ENCODE results near the gene CHAC1.
"Not testable (repeated sequence)": the region's sequence is repeated elsewhere in the genome, so short reads cannot be mapped to it uniquely, and the experiment has no call there.

Gene CHAC1

GRCh38 chr15:40936709-40937666 lies 16.3 kb upstream of the CHAC1 start:
- in situ Hi-C loops (cut with MboI; ENCODE audit: low sequenced_read_pairs), result no loop called here

DNA sequence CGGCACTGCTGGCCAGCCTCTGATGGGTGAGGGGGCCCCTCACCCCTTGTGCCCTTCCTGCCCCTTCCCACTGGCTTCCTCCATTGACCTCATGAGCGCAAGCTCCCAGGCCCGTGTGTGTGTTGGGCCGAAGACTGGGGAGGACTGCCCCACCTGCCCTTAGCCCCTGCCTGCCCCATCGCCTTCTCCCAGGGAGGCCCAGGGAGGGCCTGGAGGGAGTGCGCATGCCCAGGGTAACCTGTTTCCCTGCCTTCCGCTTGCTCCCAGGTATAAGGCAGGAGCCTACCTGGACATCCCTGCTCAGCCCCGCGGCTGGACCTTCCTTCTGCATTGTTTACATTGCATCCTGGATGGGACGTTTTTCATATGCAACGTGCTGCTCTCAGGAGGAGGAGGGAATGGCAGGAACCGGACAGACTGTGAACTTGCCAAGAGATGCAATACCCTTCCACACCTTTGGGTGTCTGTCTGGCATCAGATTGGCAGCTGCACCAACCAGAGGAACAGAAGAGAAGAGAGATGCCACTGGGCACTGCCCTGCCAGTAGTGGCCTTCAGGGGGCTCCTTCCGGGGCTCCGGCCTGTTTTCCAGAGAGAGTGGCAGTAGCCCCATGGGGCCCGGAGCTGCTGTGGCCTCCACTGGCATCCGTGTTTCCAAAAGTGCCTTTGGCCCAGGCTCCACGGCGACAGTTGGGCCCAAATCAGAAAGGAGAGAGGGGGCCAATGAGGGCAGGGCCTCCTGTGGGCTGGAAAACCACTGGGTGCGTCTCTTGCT lies 15.3 kb upstream of the CHAC1 start:
- in situ Hi-C loops (cut with MboI; ENCODE audit: low sequenced_read_pairs), result no loop called here

DNA sequence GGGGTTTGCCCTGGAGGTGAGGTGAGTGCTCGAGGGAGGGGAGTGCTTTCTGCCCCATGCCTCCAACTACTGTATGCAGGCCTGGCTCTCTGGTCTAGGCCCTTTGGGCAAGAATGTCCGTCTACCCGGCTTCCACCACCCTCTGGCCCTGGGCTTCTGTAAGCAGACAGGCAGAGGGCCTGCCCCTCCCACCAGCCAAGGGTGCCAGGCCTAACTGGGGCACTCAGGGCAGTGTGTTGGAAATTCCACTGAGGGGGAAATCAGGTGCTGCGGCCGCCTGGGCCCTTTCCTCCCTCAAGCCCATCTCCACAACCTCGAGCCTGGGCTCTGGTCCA lies 14.8 kb upstream of the CHAC1 start:
- in situ Hi-C loops (cut with MboI; ENCODE audit: low sequenced_read_pairs), result no loop called here

DNA sequence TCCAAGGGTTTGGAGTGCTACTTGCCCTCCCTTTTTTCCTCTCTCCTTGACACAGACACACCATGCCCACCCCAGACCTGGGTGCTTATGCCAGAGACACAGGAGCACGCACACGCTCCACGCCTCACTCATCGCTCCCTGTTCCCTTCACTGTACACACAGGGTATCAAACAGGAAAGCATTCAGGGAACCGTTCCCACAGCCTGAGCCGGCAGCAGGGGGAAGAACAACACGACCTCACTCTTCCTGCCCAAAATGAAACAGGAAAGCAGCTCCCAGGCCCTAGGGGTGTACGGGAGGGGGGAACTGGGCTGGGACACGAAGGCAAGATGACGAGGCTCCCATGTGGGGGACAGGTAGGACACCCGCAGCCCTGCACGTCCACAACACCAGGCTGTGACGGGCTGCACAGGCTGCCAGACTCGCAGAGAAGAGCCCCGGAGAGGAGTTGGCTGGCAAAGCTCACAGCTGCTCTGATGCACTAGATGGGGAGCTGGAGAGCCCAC lies 12.9 kb upstream of the CHAC1 start:
- in situ Hi-C loops (cut with MboI; ENCODE audit: low sequenced_read_pairs), result no loop called here

DNA sequence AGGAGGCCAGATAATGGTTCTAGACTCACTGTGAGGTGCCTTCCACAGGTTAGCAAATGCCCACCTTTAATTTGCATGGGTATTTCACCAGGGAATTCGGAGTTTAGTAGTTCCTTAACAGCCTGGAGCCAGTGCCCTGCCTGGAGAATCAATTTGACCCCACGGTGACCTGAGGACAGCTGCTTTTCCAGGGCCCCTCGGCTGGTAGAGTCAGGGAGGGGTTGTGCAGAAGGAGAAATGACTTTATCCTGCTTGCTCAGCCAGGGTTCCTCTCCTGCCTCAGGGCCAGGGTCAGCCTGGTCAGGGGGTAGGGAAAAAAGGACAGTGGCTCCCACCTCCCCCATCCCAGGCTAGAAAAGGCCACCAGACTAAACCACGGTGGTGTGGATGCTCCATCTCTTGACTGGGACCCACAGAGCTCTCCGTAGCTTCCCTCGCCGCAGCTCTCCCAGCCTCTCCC lies 12.2 kb upstream of the CHAC1 start:
- in situ Hi-C loops (cut with MboI; ENCODE audit: low sequenced_read_pairs), result no loop called here

DNA sequence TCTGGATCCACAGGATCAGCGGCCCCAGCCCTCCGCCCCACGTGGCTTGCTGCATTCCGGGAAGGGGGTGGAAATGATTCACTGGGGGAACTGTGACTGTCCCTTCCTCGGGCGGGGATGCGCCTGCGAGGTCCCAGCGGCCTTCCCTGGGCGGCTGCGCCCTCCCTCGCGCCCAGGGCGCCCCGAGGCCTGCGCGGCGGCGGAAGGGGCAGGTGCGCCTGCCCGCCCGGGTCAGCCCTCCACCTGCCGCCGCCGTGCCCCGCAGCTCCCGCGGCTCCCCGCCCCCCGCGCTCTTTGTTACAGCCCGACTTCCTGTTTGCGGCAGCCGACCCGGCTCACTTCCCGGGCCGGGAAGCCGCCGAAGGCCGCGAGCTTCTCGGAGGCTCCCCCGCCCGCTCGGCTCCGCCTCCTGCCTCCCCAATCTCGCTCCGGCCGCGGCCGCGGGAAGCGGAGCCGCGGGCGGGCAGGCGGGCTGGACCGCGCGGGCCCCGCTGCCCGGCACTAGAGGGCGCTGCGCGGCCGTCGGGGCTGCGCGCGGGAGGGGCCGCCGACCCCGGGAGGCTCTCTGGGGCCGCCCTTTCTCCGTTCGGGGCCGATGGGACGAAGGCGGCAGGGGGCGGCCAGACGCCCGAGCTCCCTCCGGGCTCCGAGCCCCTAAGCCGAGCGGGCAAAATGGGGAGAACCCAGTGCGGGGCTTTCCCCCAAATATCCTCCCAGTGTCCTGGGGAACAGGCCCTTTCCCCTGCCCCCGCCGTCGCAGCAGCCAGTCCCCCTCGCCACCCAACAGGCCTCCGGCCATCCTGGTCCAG lies 11.5 kb upstream of the CHAC1 start:
- in situ Hi-C loops (cut with MboI; ENCODE audit: low sequenced_read_pairs), result no loop called here

DNA sequence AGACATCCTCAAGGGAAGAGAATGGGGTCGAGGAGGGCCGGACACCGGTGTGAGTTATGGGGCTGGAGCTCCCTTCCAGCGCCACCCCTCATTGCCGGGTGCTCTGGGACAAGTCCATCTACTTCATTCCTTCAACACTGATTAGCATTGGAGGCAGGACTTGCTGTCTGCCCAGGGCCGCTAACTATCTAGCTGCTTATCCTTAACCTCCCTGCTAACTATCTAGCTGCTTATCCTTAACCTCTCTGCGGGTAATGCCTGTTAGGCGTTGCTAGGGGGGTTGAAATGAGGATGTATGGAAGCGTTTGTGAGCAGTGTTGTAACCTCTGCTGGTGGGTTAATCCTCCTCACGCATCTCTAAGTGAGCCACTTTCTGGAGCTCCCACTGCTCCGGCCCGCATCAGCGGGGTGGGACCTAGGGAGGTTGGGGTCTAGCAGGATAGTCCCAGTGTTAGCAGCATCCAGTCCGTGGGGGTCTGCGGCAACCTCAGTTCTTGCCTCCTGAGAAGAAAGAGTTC lies 10.9 kb upstream of the CHAC1 start:
- in situ Hi-C loops (cut with MboI; ENCODE audit: low sequenced_read_pairs), result no loop called here

DNA sequence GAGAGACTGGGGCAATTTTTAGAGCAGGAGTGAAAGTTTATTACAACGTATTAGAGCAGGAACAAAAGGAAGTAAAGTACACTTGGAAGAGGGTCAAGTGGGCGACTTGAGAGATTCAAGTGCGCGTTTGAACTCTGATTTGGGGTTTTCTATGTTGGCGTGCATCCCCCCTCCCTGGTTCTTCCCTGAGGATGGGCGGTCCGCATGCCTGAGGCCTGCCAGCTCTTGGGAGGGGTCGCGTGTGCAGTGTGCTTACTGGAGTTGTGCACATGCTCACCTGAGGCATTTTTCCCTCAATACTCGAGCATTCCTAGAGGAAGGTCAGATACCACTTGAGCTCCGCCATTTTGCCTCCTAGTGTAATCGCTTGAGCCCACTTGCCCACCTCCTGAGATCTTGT lies 10.4 kb upstream of the CHAC1 start:
- in situ Hi-C loops (cut with MboI; ENCODE audit: low sequenced_read_pairs), result no loop called here

DNA sequence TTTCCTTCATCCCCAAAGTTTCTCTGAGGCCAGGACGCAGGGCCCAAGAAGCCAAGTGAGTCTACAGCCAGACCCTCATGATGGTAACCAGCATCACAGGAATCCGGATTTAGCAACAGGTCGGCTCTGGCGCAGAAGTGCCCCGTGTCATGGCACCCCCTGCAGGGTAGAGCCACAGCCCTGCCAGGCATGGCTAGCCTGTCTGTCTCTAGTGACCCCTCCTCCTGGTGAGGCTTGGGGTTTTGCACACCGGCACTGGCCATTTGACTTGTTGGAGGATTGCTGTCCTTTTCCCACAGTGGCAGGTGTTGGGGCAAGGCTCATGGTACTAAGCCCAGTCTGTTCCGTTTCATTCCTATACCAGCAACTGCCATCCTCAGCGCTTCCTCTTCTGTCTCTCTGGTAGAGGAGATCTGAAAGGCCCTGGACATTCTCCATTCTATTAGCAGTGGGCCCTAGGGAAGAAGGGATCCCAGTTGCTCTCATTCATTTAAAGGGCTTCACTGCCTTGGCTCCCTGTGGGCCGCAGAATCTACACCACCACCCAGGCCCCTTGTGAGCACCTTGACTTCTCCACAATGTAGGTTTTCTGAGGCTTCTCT lies 9.4 kb upstream of the CHAC1 start:
- in situ Hi-C loops (cut with MboI; ENCODE audit: low sequenced_read_pairs), result no loop called here

GRCh38 chr15:40944510-40945296 lies 8.6 kb upstream of the CHAC1 start:
- in situ Hi-C loops (cut with MboI; ENCODE audit: low sequenced_read_pairs), result no loop called here

DNA sequence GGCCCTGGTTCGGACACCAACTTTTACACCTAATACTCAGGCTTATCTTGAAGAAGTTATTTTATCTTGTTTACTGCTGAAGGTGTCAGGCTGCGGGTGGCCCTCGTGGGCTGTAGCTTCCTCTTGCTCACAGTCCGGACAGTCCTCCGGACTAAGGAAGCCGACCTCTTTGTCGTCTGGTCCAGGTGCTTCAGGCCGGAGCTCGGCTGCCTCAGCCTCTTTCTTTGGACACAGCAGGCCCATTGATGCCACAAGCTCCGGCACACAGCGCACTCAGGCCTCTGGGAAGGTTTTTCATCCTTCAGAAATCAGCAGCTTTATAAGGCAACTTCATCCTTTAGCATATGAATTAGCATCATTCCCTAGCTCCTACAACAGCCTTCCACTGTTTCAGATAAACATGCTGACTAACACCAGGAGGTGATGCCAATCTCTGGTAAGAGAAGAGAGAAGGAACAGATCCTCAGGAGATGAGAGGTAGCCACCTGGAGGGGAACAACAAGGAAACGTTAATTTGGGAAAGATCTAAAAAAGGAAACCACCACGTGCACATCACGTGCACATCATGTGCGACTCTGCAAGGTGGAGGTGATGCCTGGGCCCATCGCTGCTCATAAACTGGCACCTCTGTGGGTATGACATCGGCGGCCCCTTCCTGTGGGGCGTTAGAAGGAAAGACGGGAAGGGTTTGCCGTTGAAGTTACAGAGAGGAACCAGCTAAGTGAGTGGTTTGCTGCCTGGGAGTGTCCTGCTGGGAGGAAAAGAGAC lies 4.4 kb upstream of the CHAC1 start:
- in situ Hi-C loops (cut with MboI; ENCODE audit: low sequenced_read_pairs), result no loop called here

DNA sequence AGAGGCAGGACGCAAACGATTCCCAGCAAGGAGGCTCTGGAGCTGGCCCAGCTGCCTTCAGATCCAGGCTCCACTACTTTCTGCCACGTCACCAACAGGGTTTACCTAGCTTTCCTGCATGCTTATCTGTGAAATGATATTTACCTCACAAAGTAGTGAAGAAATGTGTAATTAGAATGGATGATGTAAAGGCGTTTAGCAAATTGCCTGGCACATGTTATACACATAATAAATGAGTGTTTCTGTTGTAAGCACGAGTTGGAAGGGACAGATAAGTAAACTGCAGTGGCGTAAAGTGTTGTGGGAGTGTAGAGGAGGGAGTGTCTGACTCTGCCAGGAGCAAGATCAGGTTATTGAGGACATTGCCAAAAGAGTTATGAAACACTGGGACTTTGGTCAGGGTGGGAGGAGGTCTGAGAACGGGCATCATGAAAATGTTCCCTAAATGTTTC lies 3.5 kb upstream of the CHAC1 start:
- in situ Hi-C loops (cut with MboI; ENCODE audit: low sequenced_read_pairs), result no loop called here

- in situ Hi-C loops (cut with MboI; ENCODE audit: low sequenced_read_pairs), result no loop called here
Measured at GRCh38 chr15:40951764-40952163, 1.5 kb upstream of the CHAC1 start.

- in situ Hi-C loops (cut with MboI; ENCODE audit: low sequenced_read_pairs), result no loop called here
Measured at GRCh38 chr15:40952301-40952900, 870 bp upstream of the CHAC1 start.

DNA sequence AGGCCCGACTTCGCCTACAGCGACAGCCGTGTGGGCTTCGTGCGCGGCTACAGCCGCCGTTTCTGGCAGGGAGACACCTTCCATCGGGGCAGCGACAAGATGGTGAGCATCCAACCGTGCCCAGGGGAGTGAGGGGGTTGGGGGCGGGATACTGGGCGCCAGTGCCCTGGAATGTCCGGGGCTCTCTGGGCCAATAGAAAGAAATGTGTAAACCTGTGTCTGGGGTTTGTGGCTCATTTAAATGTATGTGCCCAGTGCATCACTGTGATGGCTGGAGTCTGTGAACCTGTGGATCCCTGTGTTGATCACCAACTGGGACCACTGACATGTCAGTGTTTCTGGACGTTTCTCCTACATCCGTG lies 423 bp downstream of the CHAC1 start:
- in situ Hi-C loops (cut with MboI; ENCODE audit: low sequenced_read_pairs), result no loop called here

DNA sequence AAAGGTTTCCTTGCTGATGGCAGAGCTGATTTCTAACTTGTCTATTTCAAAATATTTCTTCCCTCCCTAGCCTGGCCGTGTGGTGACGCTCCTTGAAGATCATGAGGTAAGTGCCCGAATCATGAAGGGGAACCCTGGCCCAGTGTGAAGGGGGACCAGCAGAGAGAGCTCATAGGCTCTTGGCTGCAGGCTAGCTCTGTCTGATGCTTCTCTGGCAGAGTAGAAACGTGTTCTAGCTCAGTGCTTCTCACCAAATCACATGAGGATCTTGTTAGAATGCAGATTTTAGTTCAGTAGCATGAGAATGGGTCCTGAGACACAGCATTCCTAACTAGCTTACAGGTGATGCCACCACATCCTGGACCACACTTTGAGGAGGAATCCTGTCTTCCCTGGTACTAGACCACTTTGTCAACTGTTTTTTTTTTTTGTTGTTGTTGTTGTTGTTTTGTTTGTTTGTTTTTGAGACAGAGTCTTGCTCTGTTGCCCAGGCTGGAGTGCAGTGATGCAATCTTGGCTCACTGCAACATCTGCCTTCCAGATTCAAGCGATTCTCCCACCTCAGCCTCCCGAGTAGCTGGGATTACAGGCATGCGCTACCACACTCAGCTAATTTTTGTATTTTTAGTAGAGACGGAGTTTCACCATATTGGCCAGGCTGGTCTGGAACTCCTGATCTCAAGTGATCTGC lies 1.0 kb downstream of the CHAC1 start:
- in situ Hi-C loops (cut with MboI; ENCODE audit: low sequenced_read_pairs), result not testable (repeated sequence)

DNA sequence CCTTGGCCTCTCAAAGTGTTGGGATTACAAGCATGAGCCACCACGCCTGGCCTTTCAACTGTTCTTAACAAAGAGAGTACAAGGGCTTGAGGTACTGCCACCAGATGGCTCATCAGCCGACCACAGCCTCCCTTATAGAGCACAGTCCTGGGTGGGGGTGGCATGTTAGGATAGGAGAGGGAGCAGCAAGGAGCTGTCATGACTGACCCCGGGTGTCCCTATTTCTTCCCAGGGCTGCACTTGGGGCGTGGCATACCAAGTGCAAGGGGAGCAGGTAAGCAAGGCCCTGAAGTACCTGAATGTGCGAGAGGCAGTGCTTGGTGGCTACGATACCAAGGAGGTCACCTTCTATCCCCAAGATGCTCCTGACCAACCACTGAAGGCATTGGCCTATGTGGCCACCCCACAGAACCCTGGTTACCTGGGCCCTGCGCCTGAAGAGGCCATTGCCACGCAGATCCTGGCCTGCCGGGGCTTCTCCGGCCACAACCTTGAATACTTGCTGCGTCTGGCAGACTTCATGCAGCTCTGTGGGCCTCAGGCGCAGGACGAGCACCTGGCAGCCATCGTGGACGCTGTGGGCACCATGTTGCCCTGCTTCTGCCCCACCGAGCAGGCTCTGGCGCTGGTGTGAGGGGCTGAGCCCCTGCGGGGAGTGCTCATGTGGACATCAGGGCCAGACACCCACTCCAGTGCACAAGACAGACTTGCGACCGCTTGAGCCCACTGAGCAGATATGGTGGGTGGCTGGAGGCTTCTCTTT lies 2.1 kb downstream of the CHAC1 start:
- in situ Hi-C loops (cut with MboI; ENCODE audit: low sequenced_read_pairs), result no loop called here

Data from hTERT RPE-1 (cell line).